Nephron progenitor cell (in vitro differentiated cells): ENCODE measurements around the gene PCDHGA6.

ENCODE experiments used
- DNase-seq: peaks from one replicate; pipeline ENCODE4 v3.0.0; 2021
- H3K27ac Mint-ChIP-seq: 2 replicates; pipeline ENCODE4 v1.8.0; 2021; ENCODE audit warnings: mild to moderate bottlenecking, moderate library complexity, mixed read lengths
- H3K27me3 Mint-ChIP-seq: 2 replicates; pipeline ENCODE4 v1.8.0; 2021; ENCODE audit warnings: mild to moderate bottlenecking, low read depth, mixed read lengths; ENCODE audit not compliant: poor library complexity
- H3K36me3 Mint-ChIP-seq: 2 replicates; pipeline ENCODE4 v1.8.0; 2021; ENCODE audit warnings: low read depth, mixed read lengths
- H3K4me1 Mint-ChIP-seq: 2 replicates; pipeline ENCODE4 v1.8.0; 2021; ENCODE audit warnings: mixed read lengths
- H3K4me3 Mint-ChIP-seq: 2 replicates; pipeline ENCODE4 v1.8.0; 2021; ENCODE audit warnings: mild to moderate bottlenecking, moderate library complexity, mixed read lengths
- H3K9me3 Mint-ChIP-seq: 2 replicates; pipeline ENCODE4 v1.8.0; 2021; ENCODE audit warnings: mild to moderate bottlenecking, moderate library complexity, mixed read lengths
- TF ChIP-seq, protein P1 (sequence below): fragments of 200-600 bp; sonication (generic); IDR thresholded peaks from 2 replicates; pipeline ENCODE4 v1.5.0; 2021; ENCODE audit warnings: antibody characterized with exemption

Gene PCDHGA6

DNA sequence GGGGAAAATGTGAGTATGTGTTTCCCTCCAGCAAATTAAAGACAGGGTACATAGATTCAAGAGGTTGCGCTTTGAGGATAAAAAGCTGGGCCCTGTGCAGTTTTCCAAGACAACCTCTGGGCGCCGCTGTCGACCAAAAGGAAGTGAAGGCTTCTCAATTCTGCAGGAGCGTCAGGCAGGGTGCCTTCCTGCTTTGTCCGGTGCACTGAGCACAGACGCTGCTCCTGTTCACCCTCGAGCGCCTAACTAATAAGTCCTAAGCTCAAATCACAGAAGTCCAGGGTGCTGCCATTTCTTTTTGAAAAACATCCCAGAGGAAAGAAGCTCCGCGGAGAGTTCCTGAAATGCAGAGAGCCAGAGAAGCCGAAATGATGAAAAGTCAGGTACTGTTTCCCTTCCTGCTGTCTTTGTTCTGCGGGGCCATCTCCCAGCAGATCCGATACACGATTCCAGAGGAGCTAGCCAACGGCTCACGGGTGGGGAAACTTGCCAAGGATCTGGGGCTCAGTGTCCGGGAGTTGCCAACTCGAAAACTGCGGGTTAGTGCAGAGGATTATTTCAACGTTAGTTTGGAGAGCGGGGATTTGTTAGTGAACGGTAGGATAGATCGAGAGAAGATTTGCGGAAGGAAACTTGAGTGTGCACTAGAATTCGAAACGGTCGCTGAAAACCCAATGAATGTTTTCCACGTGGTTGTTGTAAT, 23.6 kb upstream of the PCDHGA6 start, which contains the start of gene PCDHGB1:
Gene PCDHGB1, plus strand, starts transcription at position 183 of the 703 bp plus-strand sequence. Its CDS starts 162 bp downstream, at position 345.
- peak within 1 kb of the TSS; percentile 71 for H3K4me3 Mint-ChIP-seq
- H3K36me3 Mint-ChIP-seq = peaks cover 37% of the 10 kb centered on the region
- H3K27ac Mint-ChIP-seq = no peak within 1 kb of the TSS
- TF ChIP-seq, protein P1, sequence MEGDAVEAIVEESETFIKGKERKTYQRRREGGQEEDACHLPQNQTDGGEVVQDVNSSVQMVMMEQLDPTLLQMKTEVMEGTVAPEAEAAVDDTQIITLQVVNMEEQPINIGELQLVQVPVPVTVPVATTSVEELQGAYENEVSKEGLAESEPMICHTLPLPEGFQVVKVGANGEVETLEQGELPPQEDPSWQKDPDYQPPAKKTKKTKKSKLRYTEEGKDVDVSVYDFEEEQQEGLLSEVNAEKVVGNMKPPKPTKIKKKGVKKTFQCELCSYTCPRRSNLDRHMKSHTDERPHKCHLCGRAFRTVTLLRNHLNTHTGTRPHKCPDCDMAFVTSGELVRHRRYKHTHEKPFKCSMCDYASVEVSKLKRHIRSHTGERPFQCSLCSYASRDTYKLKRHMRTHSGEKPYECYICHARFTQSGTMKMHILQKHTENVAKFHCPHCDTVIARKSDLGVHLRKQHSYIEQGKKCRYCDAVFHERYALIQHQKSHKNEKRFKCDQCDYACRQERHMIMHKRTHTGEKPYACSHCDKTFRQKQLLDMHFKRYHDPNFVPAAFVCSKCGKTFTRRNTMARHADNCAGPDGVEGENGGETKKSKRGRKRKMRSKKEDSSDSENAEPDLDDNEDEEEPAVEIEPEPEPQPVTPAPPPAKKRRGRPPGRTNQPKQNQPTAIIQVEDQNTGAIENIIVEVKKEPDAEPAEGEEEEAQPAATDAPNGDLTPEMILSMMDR = peak; percentile 38
- H3K4me1 Mint-ChIP-seq = no peaks in the 10 kb centered on the region
- H3K27me3 Mint-ChIP-seq = peaks cover 4% of the 10 kb centered on the region
- peak; percentile 38 for DNase-seq
- peaks cover 88% of the 10 kb centered on the region for H3K9me3 Mint-ChIP-seq

DNA sequence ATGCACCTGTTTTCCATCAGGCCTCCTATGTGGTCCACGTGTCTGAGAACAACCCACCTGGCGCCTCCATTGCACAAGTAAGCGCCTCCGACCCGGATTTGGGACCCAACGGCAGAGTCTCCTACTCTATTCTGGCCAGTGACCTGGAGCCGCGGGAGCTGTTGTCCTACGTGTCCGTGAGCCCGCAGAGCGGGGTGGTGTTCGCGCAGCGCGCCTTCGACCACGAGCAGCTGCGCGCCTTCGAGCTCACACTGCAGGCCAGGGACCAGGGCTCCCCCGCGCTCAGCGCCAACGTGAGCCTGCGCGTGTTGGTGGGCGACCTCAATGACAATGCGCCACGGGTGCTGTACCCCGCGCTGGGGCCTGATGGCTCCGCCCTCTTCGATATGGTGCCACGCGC, 22.1 kb upstream of the PCDHGA6 start:
- TF ChIP-seq, protein P1 = no peak
- Mint-ChIP-seq H3K27ac (no peak overlapping the region), H3K4me3 (no peak overlapping the region), H3K36me3 (peaks cover 41% of the 10 kb centered on the region), H3K27me3 (peaks cover 4% of the 10 kb centered on the region), H3K9me3 (peaks cover 91% of the 10 kb centered on the region), H3K4me1 (no peaks in the 10 kb centered on the region)
- no peak for DNase-seq

DNA sequence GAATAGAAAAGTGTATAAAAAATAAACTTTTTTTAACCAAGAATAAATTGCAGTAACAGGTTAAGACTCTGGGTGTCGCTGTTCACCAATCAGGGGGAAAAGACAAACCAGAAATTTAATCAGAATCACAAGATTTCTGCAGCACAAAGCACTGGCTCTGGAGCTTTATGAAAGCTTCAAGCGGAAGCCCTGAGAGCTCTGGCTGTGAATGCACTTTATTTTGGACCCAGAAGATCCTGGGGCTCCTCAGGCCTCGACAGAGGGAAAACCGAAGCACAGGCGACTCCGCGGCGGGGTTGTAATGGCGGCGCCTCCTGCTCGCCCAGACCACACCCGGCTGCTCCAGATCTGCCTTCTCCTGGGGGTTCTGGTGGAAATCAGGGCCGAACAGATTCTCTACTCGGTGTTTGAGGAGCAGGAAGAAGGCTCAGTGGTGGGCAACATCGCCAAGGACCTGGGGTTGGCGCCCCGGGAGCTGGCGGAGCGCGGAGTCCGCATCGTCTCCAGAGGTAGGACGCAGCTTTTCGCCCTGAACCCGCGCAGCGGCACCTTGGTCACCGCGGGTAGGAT, 18.7 kb upstream of the PCDHGA6 start, which contains the start of gene PCDHGA4:
Gene PCDHGA4, plus strand, starts transcription at position 122 of the 570 bp plus-strand sequence. Its CDS starts 87 bp downstream, at position 209.
- peaks cover 91% of the 10 kb centered on the region for H3K9me3 Mint-ChIP-seq
- peaks cover 2% of the 10 kb centered on the region for H3K27me3 Mint-ChIP-seq
- TF ChIP-seq, protein P1 = no peak
- no peak for DNase-seq
- no peak within 1 kb of the TSS for H3K4me3 Mint-ChIP-seq
- no peak within 1 kb of the TSS for H3K27ac Mint-ChIP-seq
- no peaks in the 10 kb centered on the region for H3K4me1 Mint-ChIP-seq
- H3K36me3 Mint-ChIP-seq = peaks cover 45% of the 10 kb centered on the region

DNA sequence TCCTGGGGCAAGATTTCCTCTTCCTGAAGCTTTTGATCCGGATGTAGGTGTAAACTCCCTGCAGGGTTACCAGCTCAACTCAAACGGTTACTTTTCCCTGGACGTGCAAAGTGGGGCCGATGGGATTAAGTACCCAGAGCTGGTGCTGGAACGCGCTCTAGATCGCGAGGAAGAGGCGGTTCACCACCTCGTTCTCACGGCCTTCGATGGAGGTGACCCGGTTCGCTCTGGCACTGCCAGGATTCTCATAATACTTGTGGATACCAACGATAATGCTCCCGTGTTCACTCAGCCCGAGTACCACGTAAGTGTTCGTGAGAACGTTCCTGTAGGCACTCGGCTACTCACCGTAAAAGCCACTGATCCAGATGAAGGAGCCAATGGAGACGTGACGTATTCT, 18.1 kb upstream of the PCDHGA6 start:
- H3K4me3 Mint-ChIP-seq = no peak overlapping the region
- no peak for DNase-seq
- H3K36me3 Mint-ChIP-seq = peaks cover 46% of the 10 kb centered on the region
- peaks cover 91% of the 10 kb centered on the region for H3K9me3 Mint-ChIP-seq
- no peaks in the 10 kb centered on the region for H3K4me1 Mint-ChIP-seq
- H3K27me3 Mint-ChIP-seq = no peaks in the 10 kb centered on the region
- TF ChIP-seq, protein P1 = no peak
- H3K27ac Mint-ChIP-seq = no peak overlapping the region

DNA sequence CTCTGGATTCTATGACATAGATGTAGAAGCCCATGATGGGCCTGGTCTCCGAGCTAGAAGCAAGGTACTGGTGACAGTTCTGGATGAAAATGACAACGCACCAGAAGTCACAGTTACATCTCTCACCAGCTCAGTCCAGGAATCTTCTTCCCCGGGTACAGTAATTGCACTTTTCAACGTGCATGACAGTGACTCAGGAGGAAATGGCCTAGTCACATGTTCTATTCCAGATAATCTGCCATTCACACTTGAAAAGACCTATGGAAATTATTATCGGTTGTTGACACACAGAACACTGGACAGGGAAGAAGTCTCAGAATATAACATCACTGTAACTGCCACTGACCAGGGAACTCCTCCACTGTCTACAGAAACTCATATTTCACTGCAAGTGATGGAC, 17.6 kb upstream of the PCDHGA6 start:
- H3K36me3 Mint-ChIP-seq = peaks cover 51% of the 10 kb centered on the region
- H3K9me3 Mint-ChIP-seq = peaks cover 91% of the 10 kb centered on the region
- no peak overlapping the region for H3K4me3 Mint-ChIP-seq

More for the DNA sequence above, 17.6 kb upstream of the PCDHGA6 start:
- Mint-ChIP-seq H3K27me3 (no peaks in the 10 kb centered on the region), H3K4me1 (no peaks in the 10 kb centered on the region), H3K27ac (no peak overlapping the region)
- TF ChIP-seq, protein P1 = no peak
- no peak for DNase-seq
